Gastrocnemius medialis (tissue), 4 donors: Measurements from ENCODE around the gene ARHGAP12.

Experiments used
- POLR2A ChIP-seq, 2 donors: fragments of 450-650 bp; IDR thresholded peaks; one replicate each; pipeline ENCODE4 v1.6.1; 2017; ENCODE audit warnings: antibody characterized with exemption in 2 of 2, mild to moderate bottlenecking in 2 of 2, moderate library complexity in 2 of 2
- TF ChIP-seq, protein P1 (sequence below), 5 experiments: fragments of 450-650 bp in 3 of 5; fragments of 200-600 bp in 2 of 5; sonication (generic) in 2 of 5; IDR thresholded peaks in 4 of 5; conservative IDR thresholded peaks in 1 of 5; 1 replicate in 4 of 5; 2 replicates in 1 of 5; pipeline ENCODE4 v1.5.1; 2016 to 2019; ENCODE audit warnings: antibody characterized with exemption in 5 of 5, mild to moderate bottlenecking in 3 of 5, moderate library complexity in 3 of 5

DNA sequence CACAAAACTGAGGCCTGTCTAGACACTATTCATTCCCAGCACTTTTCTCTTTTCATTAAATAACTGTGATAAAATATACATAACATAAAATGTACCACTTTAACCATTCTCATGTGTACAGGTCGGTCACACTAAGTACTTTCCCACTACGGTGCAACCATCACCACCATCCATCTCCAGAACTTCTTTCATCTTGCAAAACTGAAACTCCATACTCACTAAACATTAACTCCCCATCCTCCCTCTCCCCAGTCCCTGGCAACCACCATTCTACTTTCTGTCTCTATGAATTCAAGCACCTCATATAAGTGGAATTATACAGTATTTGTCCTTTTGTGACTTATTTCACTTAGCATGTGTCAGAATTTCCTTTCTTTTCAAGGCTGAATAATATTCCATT is 53.0 kb downstream of the ARHGAP12 start:
- TF ChIP-seq, protein P1, sequence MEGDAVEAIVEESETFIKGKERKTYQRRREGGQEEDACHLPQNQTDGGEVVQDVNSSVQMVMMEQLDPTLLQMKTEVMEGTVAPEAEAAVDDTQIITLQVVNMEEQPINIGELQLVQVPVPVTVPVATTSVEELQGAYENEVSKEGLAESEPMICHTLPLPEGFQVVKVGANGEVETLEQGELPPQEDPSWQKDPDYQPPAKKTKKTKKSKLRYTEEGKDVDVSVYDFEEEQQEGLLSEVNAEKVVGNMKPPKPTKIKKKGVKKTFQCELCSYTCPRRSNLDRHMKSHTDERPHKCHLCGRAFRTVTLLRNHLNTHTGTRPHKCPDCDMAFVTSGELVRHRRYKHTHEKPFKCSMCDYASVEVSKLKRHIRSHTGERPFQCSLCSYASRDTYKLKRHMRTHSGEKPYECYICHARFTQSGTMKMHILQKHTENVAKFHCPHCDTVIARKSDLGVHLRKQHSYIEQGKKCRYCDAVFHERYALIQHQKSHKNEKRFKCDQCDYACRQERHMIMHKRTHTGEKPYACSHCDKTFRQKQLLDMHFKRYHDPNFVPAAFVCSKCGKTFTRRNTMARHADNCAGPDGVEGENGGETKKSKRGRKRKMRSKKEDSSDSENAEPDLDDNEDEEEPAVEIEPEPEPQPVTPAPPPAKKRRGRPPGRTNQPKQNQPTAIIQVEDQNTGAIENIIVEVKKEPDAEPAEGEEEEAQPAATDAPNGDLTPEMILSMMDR (IDR thresholded peaks at IDR 0.05 in 4 of 5, conservative IDR thresholded peaks at IDR 0.05 in 1 of 5), result no peak
- no peak for TF ChIP-seq POLR2A (IDR thresholded peaks at IDR 0.05)
